Myocyte (in vitro differentiated cells): Measurements from ENCODE around the gene SSX2. TPM values are rescaled to one million over a fixed set of nuclear protein-coding genes. Genes with fewer than 3 reads are reported as not detected.
"Not testable (repeated sequence)": the region's sequence is repeated elsewhere in the genome, so short reads cannot be mapped to it uniquely, and the experiment has no call there.

Experiments used
- DNase-seq: peaks from one replicate; pipeline ENCODE4 v3.0.0-alpha.2; 2012; ENCODE audit warnings: low read depth
- polyA plus RNA-seq: library from polyadenylated mRNA; unstranded; fragments of >200 nt; gene quantifications from one replicate; pipeline ENCODE4 v1.2.1, GENCODE V29; 2012; ENCODE audit warnings: missing spikeins
- total RNA-seq: library from RNA; depleted of rRNA; stranded (reverse); fragments of >200 nt; gene quantifications from 2 replicates; pipeline ENCODE4 v1.2.3, GENCODE V29; 2014

SSX2 gene
- not detected in 2 replicates for total RNA-seq
- not detected for polyA plus RNA-seq

DNA sequence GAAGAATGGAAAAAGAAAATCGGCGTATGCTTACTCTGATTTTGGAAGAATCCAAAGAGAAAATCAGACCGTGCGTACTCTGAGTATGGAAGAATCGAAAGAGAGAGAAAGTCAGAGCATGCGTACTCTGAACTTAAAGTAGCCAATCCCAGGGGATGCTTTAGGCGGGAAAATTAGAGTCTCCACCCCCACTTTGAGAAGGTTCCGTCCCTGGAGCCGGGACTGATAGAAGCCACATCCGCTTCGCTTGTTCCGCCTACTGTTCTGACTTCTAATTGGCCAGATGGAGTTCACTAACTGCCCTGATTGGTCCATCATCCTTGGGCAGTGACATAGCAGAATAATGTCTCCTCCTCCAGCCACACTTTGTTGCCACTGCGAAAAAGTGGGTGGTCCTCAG, at the start of gene SSX2:
Gene SSX2 (minus strand): TSS at position 101 of the 400 bp plus-strand sequence. CDS start 1,429 bp downstream, outside the sequence.
- DNase-seq, result not testable (repeated sequence)

DNA sequence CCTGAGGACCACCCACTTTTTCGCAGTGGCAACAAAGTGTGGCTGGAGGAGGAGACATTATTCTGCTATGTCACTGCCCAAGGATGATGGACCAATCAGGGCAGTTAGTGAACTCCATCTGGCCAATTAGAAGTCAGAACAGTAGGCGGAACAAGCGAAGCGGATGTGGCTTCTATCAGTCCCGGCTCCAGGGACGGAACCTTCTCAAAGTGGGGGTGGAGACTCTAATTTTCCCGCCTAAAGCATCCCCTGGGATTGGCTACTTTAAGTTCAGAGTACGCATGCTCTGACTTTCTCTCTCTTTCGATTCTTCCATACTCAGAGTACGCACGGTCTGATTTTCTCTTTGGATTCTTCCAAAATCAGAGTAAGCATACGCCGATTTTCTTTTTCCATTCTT, 44.0 kb upstream of the SSX2 start, which contains the start of gene SSX2B:
Gene SSX2B (plus strand): TSS at position 301 of the 400 bp plus-strand sequence. CDS start 1,429 bp downstream, outside the sequence.
- DNase-seq, result not testable (repeated sequence)

DNA sequence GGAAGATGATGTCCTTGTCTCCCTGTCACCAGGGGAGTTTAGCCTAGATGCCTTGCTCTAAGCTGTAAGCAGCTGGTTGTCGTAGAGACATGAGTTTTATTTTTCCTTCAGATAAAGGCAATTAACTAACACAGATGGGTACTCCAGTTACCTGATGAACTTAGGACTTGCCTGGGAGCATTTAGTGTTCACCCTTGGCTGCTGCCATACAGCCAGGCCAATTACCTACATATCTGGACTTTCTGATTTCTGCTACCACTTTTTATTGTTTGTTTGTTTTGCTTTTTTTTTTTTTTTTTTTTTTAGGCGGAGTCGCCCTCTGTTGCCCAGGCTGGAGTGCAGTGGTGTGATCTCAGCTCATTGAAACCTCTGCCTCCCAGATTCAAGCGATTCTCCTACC, 14.9 kb downstream of the SSX2 start:
- not testable (repeated sequence) for DNase-seq

DNA sequence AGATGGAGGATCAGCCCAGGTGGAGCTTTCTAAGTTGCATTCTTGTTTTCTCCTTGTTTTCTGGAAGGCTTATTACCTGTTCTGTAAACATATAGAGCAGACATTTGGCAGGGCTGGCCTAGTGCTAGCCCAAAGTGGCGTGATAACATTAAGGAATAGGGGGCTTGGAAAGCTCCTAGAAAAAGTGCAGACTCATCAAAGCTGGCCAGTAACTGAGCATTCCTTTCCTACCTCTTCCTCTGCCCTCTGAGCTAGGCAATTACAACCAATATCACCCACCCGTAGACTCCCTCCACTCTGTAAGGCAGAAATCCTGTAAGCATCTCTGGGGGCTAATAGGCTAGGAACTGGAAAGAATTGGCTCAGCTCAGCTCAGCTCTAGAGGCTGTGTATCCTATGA, 44.8 kb downstream of the SSX2 start:
- DNase-seq, result not testable (repeated sequence)

DNA sequence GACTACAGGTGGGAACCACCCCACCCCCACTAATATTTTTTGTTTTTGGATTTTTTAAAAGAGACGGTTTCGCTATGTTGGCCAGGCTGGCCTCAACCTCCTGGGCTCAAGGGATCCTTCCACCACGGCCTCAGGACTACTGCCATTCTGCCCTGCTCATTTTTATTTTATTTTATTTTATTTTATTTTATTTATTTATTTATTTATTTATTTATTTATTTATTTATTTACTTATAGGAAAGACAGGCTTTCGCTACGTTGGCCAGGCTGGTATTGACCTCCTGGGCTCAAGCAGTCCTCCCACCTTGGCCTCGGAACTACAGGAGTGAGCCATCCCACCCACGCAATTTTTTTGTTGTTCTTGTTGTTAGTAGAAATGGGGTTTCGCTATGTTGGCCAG, 51.5 kb downstream of the SSX2 start:
- DNase-seq, result not testable (repeated sequence)

DNA sequence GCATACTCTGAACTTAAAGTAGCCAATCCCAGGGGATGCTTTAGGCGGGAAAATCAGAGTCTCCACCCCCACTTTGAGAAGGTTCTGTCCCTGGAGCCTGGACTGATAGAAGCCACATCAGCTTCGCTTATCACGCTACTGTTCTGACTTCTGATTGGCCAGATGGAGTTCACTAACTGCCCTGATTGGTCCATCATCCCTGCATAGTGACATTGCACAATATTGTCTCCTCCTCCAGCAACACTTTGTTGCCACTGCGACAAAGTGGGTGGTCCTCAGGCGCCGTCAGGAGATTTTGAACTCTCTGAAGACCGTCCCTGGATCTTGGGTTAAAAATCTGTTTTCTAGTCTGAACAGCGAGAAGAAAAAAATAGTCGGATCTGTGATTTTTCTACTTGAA, 52.2 kb downstream of the SSX2 start, which contains the start of gene SSX7:
Gene SSX7 (minus strand): TSS at position 101 of the 400 bp plus-strand sequence. CDS start 1,428 bp downstream, outside the sequence.
- not testable (repeated sequence) for DNase-seq

DNA sequence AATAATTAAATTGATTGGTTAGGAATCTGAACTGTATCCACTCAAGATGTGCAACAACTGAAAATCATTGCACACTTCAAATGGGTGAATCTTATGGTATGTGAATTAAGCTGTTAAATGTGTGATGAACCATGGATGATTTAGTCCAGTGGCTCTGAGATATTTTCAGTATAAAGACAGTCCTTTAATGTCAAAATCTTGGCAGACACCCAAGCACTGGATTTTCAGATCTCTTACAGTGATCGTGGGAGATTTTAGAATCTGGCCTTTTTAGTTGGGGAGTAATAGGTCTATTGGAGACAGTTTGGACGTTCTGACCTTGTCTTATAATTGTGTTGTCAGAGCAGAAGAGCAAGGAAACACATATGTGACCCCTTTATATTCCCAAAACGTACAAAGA, 56.3 kb downstream of the SSX2 start:
- DNase-seq, result not testable (repeated sequence)

DNA sequence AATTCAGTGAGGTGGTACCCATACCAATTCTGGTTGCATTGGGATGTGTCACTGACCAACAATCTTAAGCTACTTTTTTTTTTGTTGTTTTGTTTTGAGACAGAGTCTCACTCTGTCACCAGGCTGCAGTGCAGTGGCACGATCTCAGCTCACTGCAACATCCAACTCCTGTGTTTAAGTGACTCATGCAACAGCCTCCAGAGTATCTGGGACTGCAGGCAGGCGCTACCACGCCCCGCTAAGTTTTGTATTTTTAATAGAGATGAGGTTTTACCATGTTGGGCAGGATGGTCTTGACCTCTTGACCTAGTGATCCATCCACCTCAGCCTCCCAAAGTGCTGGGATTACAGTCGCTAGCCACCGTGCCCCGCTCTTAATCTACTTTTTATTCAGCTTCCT, 58.0 kb downstream of the SSX2 start:
- DNase-seq, result not testable (repeated sequence)

Other genes with a start within 250 kb of the SSX2 start
- gene XAGE1A, start 211.4 kb downstream of the SSX2 start, total RNA-seq, result not detected in 2 replicates
- not detected in 2 replicates for gene XAGE1B, start 190.1 kb downstream of the SSX2 start, total RNA-seq
- not detected in 2 replicates for gene SSX7, start 52.3 kb downstream of the SSX2 start, total RNA-seq
- gene SSX2B, start 44.1 kb upstream of the SSX2 start, total RNA-seq, result not detected in 2 replicates
- gene SPANXN5, start 90.2 kb upstream of the SSX2 start, total RNA-seq, result not detected in 2 replicates
- gene XAGE5, start 104.1 kb upstream of the SSX2 start, total RNA-seq, result not detected in 2 replicates
- gene XAGE3, start 160.9 kb upstream of the SSX2 start, total RNA-seq, result not detected in 2 replicates
- 19.3 and 22.8 TPM in 2 replicates for gene FAM156B, start 190.2 kb upstream of the SSX2 start, total RNA-seq